Endothelial cell of umbilical vein (primary cell): ENCODE measurements around the gene TTF1. TPM values are rescaled to one million over a fixed set of nuclear protein-coding genes. Genes with fewer than 3 reads are reported as not detected.

Experiments
- BruUV-seq: library from RNA; stranded (reverse); fragments of 400-500 nt; replicated peaks from 2 replicates; lab custom pipeline; 2021; lab: Mats Ljungman, UMichigan
- CTCF ChIA-PET: fragments of 300-600, 350-600 bp; sonication (Branson Sonifier 250); formaldehyde crosslinking; loops from one replicate; lab custom pipeline; 2021; ENCODE audit warnings: antibody characterized with exemption, inconsistent platforms; lab: Charles Lee
- POLR2A ChIA-PET: fragments of 300-600, 350-600 bp; sonication (Branson Sonifier 250); formaldehyde crosslinking; loops from one replicate; lab custom pipeline; 2021; ENCODE audit warnings: antibody characterized with exemption, inconsistent platforms; lab: Charles Lee
- DNase-seq: peaks from one replicate; pipeline ENCODE4 v3.0.0-alpha.2; 2011; ENCODE audit warnings: low read depth, low spot score
- FAIRE-seq: peaks from 2 replicates; lab custom pipeline; 2011; peaks lifted over from hg19 to GRCh38; lab: Jason Lieb, UNC
- H2AFZ ChIP-seq: 2 replicates; pipeline ENCODE4 v1.6.0; 2012; ENCODE audit warnings: low read depth, low read length, control low read depth, inconsistent platforms
- H3K27ac ChIP-seq: 2 replicates; pipeline ENCODE4 v1.5.1; 2011; ENCODE audit warnings: low read depth, mild to moderate bottlenecking, control low read depth, low read length, moderate library complexity; ENCODE audit not compliant: insufficient read depth
- H3K27me3 ChIP-seq, 2 experiments: 2 replicates each; pipeline versions ENCODE4 v1.6.0 to v1.6.1; 2011; ENCODE audit warnings: low read length in 2 of 2, mixed read lengths in 1 of 2; ENCODE audit not compliant: control insufficient read depth in 2 of 2, insufficient read depth in 2 of 2
- H3K36me3 ChIP-seq, 2 experiments: 2 replicates in 1 of 2; 3 replicates in 1 of 2; pipeline ENCODE4 v1.5.1; 2011; ENCODE audit warnings: low read length in 2 of 2, mild to moderate bottlenecking in 1 of 2, moderate library complexity in 1 of 2; ENCODE audit not compliant: control insufficient read depth in 2 of 2, insufficient read depth in 2 of 2; ENCODE audit errors: extremely low read depth in 1 of 2
- H3K4me1 ChIP-seq: 3 replicates; pipeline ENCODE4 v1.5.1; 2011; ENCODE audit warnings: mild to moderate bottlenecking, low read length; ENCODE audit not compliant: control insufficient read depth, insufficient read depth; ENCODE audit errors: extremely low read depth
- H3K4me2 ChIP-seq: 2 replicates; pipeline ENCODE4 v1.6.1; 2011; ENCODE audit warnings: low read length, control low read depth, mixed read lengths; ENCODE audit not compliant: insufficient read depth
- H3K4me3 ChIP-seq, 3 experiments: fragments of 200-600 bp in 1 of 3; sonication (generic), shearing (Covaris generic) in 1 of 3; replicated peaks in 1 of 3; 2 replicates each; pipeline ENCODE4 v1.5.1; 2011 to 2016; ENCODE audit warnings: control low read depth in 3 of 3, low read length in 3 of 3, mild to moderate bottlenecking in 2 of 3, inconsistent platforms in 1 of 3, low read depth in 1 of 3, moderate library complexity in 1 of 3; ENCODE audit not compliant: insufficient read depth in 1 of 3
- H3K79me2 ChIP-seq: 2 replicates; pipeline ENCODE4 v1.6.0; 2012; ENCODE audit warnings: low read length, inconsistent platforms; ENCODE audit not compliant: control insufficient read depth, insufficient read depth
- H3K9ac ChIP-seq: replicated peaks from 2 replicates; pipeline ENCODE3; 2011; ENCODE audit warnings: low read length, control low read depth; ENCODE audit not compliant: insufficient read depth; ENCODE audit errors: extremely low read depth
- H3K9me1 ChIP-seq: replicated peaks from 3 replicates; pipeline ENCODE4 v1.6.0; 2011; ENCODE audit warnings: mild to moderate bottlenecking, low read length; ENCODE audit not compliant: control insufficient read depth, insufficient read depth; ENCODE audit errors: extremely low read depth
- H3K9me3 ChIP-seq: replicated peaks from 2 replicates; pipeline ENCODE4 v1.5.1; 2012; ENCODE audit warnings: low read length, inconsistent platforms; ENCODE audit not compliant: control insufficient read depth, insufficient read depth
- H4K20me1 ChIP-seq: replicated peaks from 2 replicates; pipeline ENCODE3; 2011; ENCODE audit warnings: mild to moderate bottlenecking, low read length; ENCODE audit not compliant: control insufficient read depth, insufficient read depth; ENCODE audit errors: extremely low read depth
- EZH2 ChIP-seq: IDR thresholded peaks from 2 replicates; pipeline ENCODE4 v1.6.1; 2012; ENCODE audit warnings: borderline replicate concordance, low read depth, mild to moderate bottlenecking, moderate library complexity, low read length, inconsistent platforms; ENCODE audit not compliant: severe bottlenecking
- FOS ChIP-seq: IDR thresholded peaks from 2 replicates; pipeline ENCODE4 v1.6.1; 2011; ENCODE audit warnings: mild to moderate bottlenecking, low read length, moderate library complexity, borderline replicate concordance; ENCODE audit not compliant: insufficient read depth
- GATA2 ChIP-seq: IDR thresholded peaks from 2 replicates; pipeline ENCODE4 v1.7.0; 2011; ENCODE audit warnings: low read depth, mild to moderate bottlenecking, moderate library complexity, mixed read lengths, low read length; ENCODE audit not compliant: insufficient read length, insufficient read depth
- JUN ChIP-seq: IDR thresholded peaks from 2 replicates; pipeline ENCODE4 v1.6.1; 2011; ENCODE audit warnings: borderline replicate concordance, low read depth; ENCODE audit not compliant: insufficient read length, insufficient read depth
- MYC ChIP-seq: IDR thresholded peaks from one replicate; pipeline ENCODE4 v1.6.1; 2011; ENCODE audit warnings: mild to moderate bottlenecking, low read depth, low read length
- POLR2A ChIP-seq: IDR thresholded peaks from 2 replicates; pipeline ENCODE4 v1.6.1; 2012; ENCODE audit warnings: low read depth, mild to moderate bottlenecking, control low read depth, low read length
- POLR2AphosphoS5 ChIP-seq: IDR thresholded peaks from 2 replicates; pipeline ENCODE4 v1.6.1; 2012; ENCODE audit warnings: low read depth, mild to moderate bottlenecking, control low read depth, low read length, moderate library complexity; ENCODE audit not compliant: insufficient read depth
- dilution Hi-C: fragments of 300-500 bp; cut with MboI; formaldehyde crosslinking; loops from one replicate; pipeline ENCODE4 v1.15.0; 2019; ENCODE audit warnings: low sequenced_read_pairs; ENCODE audit not compliant: extremely low pct_ligation_motif_present
- intact Hi-C: fragments of 100-400 bp; cut with micrococcal nuclease; formaldehyde crosslinking; loops from one replicate; pipeline ENCODE4 v1.10.0; 2022
- polyA plus RNA-seq, 4 experiments: library from polyadenylated mRNA; depleted of rRNA in 3 of 4; stranded (reverse) in 3 of 4; unstranded in 1 of 4; fragments of >200 nt; gene quantifications; 2 replicates each; pipeline versions ENCODE4 v1.2.1 to v1.2.3, GENCODE V29; 2011 to 2012; ENCODE audit warnings: missing spikeins in 1 of 4
- total RNA-seq: library from RNA; stranded (reverse); gene quantifications from 2 replicates; pipeline ENCODE4 v1.2.3, GENCODE V29; 2021
- TF ChIP-seq, protein P1 (sequence below): IDR thresholded peaks from 2 replicates; pipeline ENCODE4 v1.6.1; 2011; ENCODE audit not compliant: insufficient read depth, insufficient read length
- TF ChIP-seq, protein P2 (sequence below), 2 donors: IDR thresholded peaks; 1 replicate in 1 of 2; 2 replicates in 1 of 2; pipeline ENCODE4 v1.5.1; 2011; ENCODE audit warnings: low read length in 2 of 2, mild to moderate bottlenecking in 2 of 2, moderate library complexity in 2 of 2, control low read depth in 1 of 2, inconsistent platforms in 1 of 2, low read depth in 1 of 2; ENCODE audit not compliant: insufficient read depth in 1 of 2; ENCODE audit errors: extremely low read depth in 1 of 2

Gene TTF1
- total and polyA plus RNA-seq, 2 donors (not counting 3 experiments of a cell fraction or from before 2014, with no cell fraction given), result 4.9 to 12.0 TPM

DNA sequence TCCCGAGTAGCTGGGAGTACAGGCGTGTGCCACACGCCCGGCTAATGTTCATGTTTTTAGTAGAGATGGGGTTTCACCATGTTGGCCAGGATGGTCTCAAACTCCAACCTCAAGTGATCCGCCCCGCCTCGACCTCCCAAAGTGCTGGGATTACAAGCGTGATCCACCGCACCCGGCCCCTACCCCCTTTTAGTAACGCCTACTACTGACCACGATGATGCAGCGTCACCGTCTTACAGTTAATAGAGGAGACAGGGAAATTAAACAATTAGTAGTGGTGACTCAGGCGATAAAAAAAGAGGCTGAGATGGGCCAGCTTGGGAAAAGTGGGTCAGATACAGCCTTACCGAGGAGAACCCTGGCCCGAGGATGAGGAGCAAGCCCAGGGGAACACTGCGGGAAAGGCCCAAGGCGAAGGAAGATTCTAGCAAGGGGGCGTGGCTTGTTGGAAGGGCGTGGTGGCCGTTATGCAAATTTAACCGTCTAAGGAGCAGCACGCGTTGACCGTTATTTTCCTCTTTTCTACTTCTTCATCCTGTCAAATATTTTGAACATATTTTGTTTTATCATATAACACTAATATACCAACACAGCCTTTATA, 50.2 kb downstream of the TTF1 start:
- H3K4me3 ChIP-seq, result no peak overlapping the region
- H3K9ac ChIP-seq, result no peak overlapping the region
- DNase-seq (no peak), FAIRE-seq (no peak)
- H3K36me3 ChIP-seq, result peaks cover 2% of the 10 kb centered on the region in 2 experiments
- no peaks in the 10 kb centered on the region for H3K9me1 ChIP-seq
- ChIA-PET POLR2A (no interaction called here), CTCF (no interaction called here)
- no peak overlapping the region for H3K4me2 ChIP-seq
- peaks cover 25% of the 10 kb centered on the region for H3K4me1 ChIP-seq
- H3K27ac ChIP-seq, result no peak overlapping the region
- no peaks in the 10 kb centered on the region for H4K20me1 ChIP-seq
- intact Hi-C loops, result no loop called here
- H3K79me2 ChIP-seq, result peaks cover 30% of the 10 kb centered on the region
- H3K27me3 ChIP-seq, result no peaks in the 10 kb centered on the region
- H2AFZ ChIP-seq, result no peak overlapping the region
- TF ChIP-seq, protein P1, sequence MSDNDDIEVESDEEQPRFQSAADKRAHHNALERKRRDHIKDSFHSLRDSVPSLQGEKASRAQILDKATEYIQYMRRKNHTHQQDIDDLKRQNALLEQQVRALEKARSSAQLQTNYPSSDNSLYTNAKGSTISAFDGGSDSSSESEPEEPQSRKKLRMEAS, result no peak
- TF ChIP-seq POLR2A (no peak), EZH2 (no peak), FOS (no peak), MYC (no peak), POLR2AphosphoS5 (no peak), JUN (no peak), GATA2 (no peak)
- TF ChIP-seq, protein P2, sequence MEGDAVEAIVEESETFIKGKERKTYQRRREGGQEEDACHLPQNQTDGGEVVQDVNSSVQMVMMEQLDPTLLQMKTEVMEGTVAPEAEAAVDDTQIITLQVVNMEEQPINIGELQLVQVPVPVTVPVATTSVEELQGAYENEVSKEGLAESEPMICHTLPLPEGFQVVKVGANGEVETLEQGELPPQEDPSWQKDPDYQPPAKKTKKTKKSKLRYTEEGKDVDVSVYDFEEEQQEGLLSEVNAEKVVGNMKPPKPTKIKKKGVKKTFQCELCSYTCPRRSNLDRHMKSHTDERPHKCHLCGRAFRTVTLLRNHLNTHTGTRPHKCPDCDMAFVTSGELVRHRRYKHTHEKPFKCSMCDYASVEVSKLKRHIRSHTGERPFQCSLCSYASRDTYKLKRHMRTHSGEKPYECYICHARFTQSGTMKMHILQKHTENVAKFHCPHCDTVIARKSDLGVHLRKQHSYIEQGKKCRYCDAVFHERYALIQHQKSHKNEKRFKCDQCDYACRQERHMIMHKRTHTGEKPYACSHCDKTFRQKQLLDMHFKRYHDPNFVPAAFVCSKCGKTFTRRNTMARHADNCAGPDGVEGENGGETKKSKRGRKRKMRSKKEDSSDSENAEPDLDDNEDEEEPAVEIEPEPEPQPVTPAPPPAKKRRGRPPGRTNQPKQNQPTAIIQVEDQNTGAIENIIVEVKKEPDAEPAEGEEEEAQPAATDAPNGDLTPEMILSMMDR (IDR thresholded peaks at IDR 0.05; ENCODE audit: extremely low read depth in 1 of 2, insufficient read depth in 1 of 2, low read depth in 1 of 2, low read length in 2 of 2), result no peak
- no peaks in the 10 kb centered on the region for H3K9me3 ChIP-seq
- dilution Hi-C loops, result no loop called here
- BruUV-seq, result no TSS peak
